Caco-2 (cell line): ENCODE data around the gene XRN2. TPM values are rescaled to one million over a fixed set of nuclear protein-coding genes. Genes with fewer than 3 reads are reported as not detected.

Experiments
- BruUV-seq: library from RNA; stranded (reverse); fragments of 400-500 nt; replicated peaks from 2 replicates; lab custom pipeline; 2021; lab: Mats Ljungman, UMichigan
- CTCF ChIA-PET: fragments of 300-600 bp; sonication (Branson Sonifier 250); formaldehyde crosslinking; loops from one replicate; lab custom pipeline; 2022; ENCODE audit warnings: antibody characterized with exemption; lab: Charles Lee
- POLR2A ChIA-PET: fragments of 300-600 bp; sonication (Branson Sonifier 250); formaldehyde crosslinking; loops from one replicate; lab custom pipeline; 2022; ENCODE audit warnings: antibody characterized with exemption; lab: Charles Lee
- DNase-seq, 2 experiments: peaks; one replicate each; pipeline versions ENCODE4 v3.0.0 to v3.0.0-alpha.2; 2020 to 2022
- H3K27me3 ChIP-seq: replicated peaks from 2 replicates; pipeline ENCODE4 v1.6.0; 2011; ENCODE audit warnings: low read length; ENCODE audit not compliant: control insufficient read depth, insufficient read depth
- H3K36me3 ChIP-seq: 2 replicates; pipeline ENCODE4 v1.5.1; 2011; ENCODE audit warnings: low read length; ENCODE audit not compliant: control insufficient read depth, insufficient read depth
- H3K4me1 ChIP-seq: fragments of 250-450 bp; sonication (Bioruptor Pico); 2 replicates; pipeline ENCODE4 v1.5.1; 2020; ENCODE audit warnings: mild to moderate bottlenecking
- H3K4me3 ChIP-seq: 2 replicates; pipeline ENCODE4 v1.5.1; 2011; ENCODE audit warnings: low read depth, mild to moderate bottlenecking, control low read depth, low read length
- H3K9me3 ChIP-seq: fragments of 250-450 bp; sonication (Bioruptor Pico); 2 replicates; pipeline ENCODE4 v1.5.1; 2020; ENCODE audit warnings: mild to moderate bottlenecking, moderate library complexity
- H3K27ac Mint-ChIP-seq: one replicate; pipeline ENCODE4 v1.8.0; 2022; ENCODE audit warnings: mixed read lengths; ENCODE audit not compliant: unreplicated experiment
- H3K27me3 Mint-ChIP-seq: one replicate; pipeline ENCODE4 v1.8.0; 2022; ENCODE audit warnings: mixed read lengths; ENCODE audit not compliant: insufficient read depth, unreplicated experiment
- H3K36me3 Mint-ChIP-seq: one replicate; pipeline ENCODE4 v1.8.0; 2022; ENCODE audit warnings: mild to moderate bottlenecking, mixed read lengths; ENCODE audit not compliant: insufficient read depth, unreplicated experiment
- H3K4me1 Mint-ChIP-seq: one replicate; pipeline ENCODE4 v1.8.0; 2022; ENCODE audit warnings: low read depth, mixed read lengths; ENCODE audit not compliant: unreplicated experiment
- H3K4me3 Mint-ChIP-seq: one replicate; pipeline ENCODE4 v1.8.0; 2022; ENCODE audit warnings: mild to moderate bottlenecking, moderate library complexity, mixed read lengths; ENCODE audit not compliant: unreplicated experiment
- H3K9me3 Mint-ChIP-seq: one replicate; pipeline ENCODE4 v1.8.0; 2022; ENCODE audit warnings: mixed read lengths; ENCODE audit not compliant: unreplicated experiment
- intact Hi-C: fragments of 100-400 bp; cut with micrococcal nuclease; formaldehyde crosslinking; loops from one replicate; pipeline ENCODE4 v1.10.0; 2022; ENCODE audit not compliant: unreplicated experiment
- total RNA-seq: library from RNA; stranded (reverse); gene quantifications from 2 replicates; pipeline ENCODE4 v1.2.3, GENCODE V29; 2022
- TF ChIP-seq, protein P1 (sequence below), 2 experiments: fragments of 200-600 bp in 1 of 2; IDR thresholded peaks; 1 replicate in 1 of 2; 2 replicates in 1 of 2; pipeline versions ENCODE4 v1.5.1 to v1.8.0; 2011 to 2022; ENCODE audit warnings: antibody characterized with exemption in 1 of 2, control low read depth in 1 of 2, inconsistent platforms in 1 of 2, low read depth in 1 of 2, low read length in 1 of 2, mild to moderate bottlenecking in 1 of 2, moderate library complexity in 1 of 2; ENCODE audit not compliant: insufficient read depth in 1 of 2, severe bottlenecking in 1 of 2, unreplicated experiment in 1 of 2

Gene XRN2
- total RNA-seq, 1 experiment from 2014 or later: 86.3 TPM

DNA sequence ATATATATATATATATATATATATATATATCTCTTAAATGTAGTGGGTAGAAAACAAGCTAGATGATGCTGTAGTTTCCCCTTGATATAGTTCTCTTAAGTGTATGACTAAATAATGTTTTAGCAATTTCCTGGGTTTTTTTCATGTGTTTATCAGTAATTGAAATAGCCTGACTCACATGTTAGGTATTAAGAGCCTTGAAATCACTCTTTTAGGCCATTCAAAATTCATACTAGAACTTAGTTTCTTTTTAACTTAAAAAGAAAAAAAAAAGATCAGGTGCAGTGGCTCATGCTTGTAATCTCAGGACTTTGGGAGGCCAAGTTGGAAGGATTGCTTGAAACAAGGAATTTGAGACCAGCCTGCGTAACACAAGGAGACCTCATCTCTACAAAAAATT, 50.1 kb downstream of the XRN2 start:
- no peaks in the 10 kb centered on the region for H3K27me3 ChIP-seq
- DNase-seq: no peak
- POLR2A ChIA-PET: interaction anchor here (1.0 kb wide), 1 partner anchor 50 kb away, joined by 4 read pairs; the partner anchor contains the start of gene XRN2
- H3K36me3 ChIP-seq: no peaks in the 10 kb centered on the region
- intact Hi-C loops: no loop called here
- H3K9me3 ChIP-seq: no peaks in the 10 kb centered on the region
- H3K36me3 Mint-ChIP-seq: peaks cover 20% of the 10 kb centered on the region
- TF ChIP-seq, protein P1, sequence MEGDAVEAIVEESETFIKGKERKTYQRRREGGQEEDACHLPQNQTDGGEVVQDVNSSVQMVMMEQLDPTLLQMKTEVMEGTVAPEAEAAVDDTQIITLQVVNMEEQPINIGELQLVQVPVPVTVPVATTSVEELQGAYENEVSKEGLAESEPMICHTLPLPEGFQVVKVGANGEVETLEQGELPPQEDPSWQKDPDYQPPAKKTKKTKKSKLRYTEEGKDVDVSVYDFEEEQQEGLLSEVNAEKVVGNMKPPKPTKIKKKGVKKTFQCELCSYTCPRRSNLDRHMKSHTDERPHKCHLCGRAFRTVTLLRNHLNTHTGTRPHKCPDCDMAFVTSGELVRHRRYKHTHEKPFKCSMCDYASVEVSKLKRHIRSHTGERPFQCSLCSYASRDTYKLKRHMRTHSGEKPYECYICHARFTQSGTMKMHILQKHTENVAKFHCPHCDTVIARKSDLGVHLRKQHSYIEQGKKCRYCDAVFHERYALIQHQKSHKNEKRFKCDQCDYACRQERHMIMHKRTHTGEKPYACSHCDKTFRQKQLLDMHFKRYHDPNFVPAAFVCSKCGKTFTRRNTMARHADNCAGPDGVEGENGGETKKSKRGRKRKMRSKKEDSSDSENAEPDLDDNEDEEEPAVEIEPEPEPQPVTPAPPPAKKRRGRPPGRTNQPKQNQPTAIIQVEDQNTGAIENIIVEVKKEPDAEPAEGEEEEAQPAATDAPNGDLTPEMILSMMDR (IDR thresholded peaks at IDR 0.05; ENCODE audit: insufficient read depth in 1 of 2, low read depth in 1 of 2, low read length in 1 of 2, severe bottlenecking in 1 of 2, unreplicated experiment in 1 of 2): no peak
- CTCF ChIA-PET: interaction anchor here (1.1 kb wide), 1 partner anchor 50 kb away, joined by 6 read pairs; the partner anchor contains the start of gene XRN2
- no peak overlapping the region for H3K27ac Mint-ChIP-seq
- no TSS peak for BruUV-seq
- H3K4me1 Mint-ChIP-seq: no peaks in the 10 kb centered on the region
- H3K4me1 ChIP-seq: peaks cover 8% of the 10 kb centered on the region; the same call in 1 of the 2 replicates
- no peaks in the 10 kb centered on the region for H3K27me3 Mint-ChIP-seq
- H3K9me3 Mint-ChIP-seq: no peaks in the 10 kb centered on the region
- H3K4me3 ChIP-seq: no peak overlapping the region
- H3K4me3 Mint-ChIP-seq: no peak overlapping the region

DNA sequence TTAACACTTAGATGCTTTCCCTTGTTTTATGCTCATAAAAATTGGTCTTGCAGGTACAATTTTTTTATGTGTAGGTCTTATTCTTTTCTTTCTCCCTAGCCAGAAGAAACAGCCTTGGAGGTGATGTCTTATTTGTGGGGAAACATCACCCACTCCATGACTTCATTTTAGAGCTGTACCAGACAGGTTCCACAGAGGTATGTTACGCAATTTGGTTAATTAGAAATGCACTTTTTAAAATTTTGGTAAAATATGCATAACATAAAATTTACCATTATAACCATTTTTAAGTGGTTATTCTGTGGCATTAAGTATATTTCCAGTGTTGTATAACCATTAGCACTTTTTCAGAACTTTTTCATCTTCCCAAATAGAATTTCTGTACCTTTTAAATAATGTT, 52.9 kb downstream of the XRN2 start:
- ChIA-PET CTCF (no interaction called here), POLR2A (no interaction called here)
- H3K4me1 Mint-ChIP-seq: peaks cover 8% of the 10 kb centered on the region
- H3K36me3 ChIP-seq: peaks cover 1% of the 10 kb centered on the region; the same call in 1 of the 2 replicates
- no peaks in the 10 kb centered on the region for H3K9me3 ChIP-seq
- H3K4me3 ChIP-seq: no peak overlapping the region
- H3K4me1 ChIP-seq: peaks cover 9% of the 10 kb centered on the region; the same call in 1 of the 2 replicates
- peaks cover 26% of the 10 kb centered on the region for H3K36me3 Mint-ChIP-seq
- no peaks in the 10 kb centered on the region for H3K27me3 ChIP-seq
- no peaks in the 10 kb centered on the region for H3K9me3 Mint-ChIP-seq
- DNase-seq: no peak
- TF ChIP-seq, protein P1 (IDR thresholded peaks at IDR 0.05; ENCODE audit: insufficient read depth in 1 of 2, low read depth in 1 of 2, low read length in 1 of 2, severe bottlenecking in 1 of 2, unreplicated experiment in 1 of 2): no peak
- H3K27ac Mint-ChIP-seq: no peak overlapping the region
- intact Hi-C loops: no loop called here
- no TSS peak for BruUV-seq
- no peaks in the 10 kb centered on the region for H3K27me3 Mint-ChIP-seq
- H3K4me3 Mint-ChIP-seq: no peak overlapping the region

DNA sequence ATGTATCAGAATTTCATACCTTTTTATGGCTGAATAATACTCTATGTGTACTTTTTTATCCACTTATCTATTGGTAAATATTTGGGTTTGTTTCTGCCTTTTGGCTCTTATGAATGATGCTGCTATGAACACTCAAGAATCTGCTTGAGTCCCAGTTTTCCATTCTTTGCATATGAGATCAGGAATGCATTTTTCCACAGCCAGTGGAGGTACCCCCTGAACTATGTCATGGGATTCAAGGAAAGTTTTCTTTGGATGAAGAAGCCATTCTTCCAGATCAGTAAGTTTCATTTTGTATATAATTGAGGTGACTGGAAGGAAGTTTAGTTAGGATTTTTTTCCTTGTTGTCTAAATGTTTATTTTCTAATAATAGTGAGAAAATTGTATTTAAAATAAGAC, 53.3 kb downstream of the XRN2 start:
- H3K36me3 ChIP-seq: peaks cover 1% of the 10 kb centered on the region; the same call in 1 of the 2 replicates
- H3K9me3 ChIP-seq: no peaks in the 10 kb centered on the region
- Mint-ChIP-seq H3K4me1 (peaks cover 8% of the 10 kb centered on the region), H3K9me3 (no peaks in the 10 kb centered on the region), H3K27me3 (no peaks in the 10 kb centered on the region), H3K27ac (no peak overlapping the region), H3K36me3 (peaks cover 31% of the 10 kb centered on the region), H3K4me3 (no peak overlapping the region)
- H3K4me3 ChIP-seq: no peak overlapping the region
- CTCF ChIA-PET: no interaction called here
- intact Hi-C loops: no loop called here
- H3K27me3 ChIP-seq: no peaks in the 10 kb centered on the region
- peaks cover 9% of the 10 kb centered on the region; the same call in 1 of the 2 replicates for H3K4me1 ChIP-seq
- POLR2A ChIA-PET: no interaction called here
- TF ChIP-seq, protein P1 (IDR thresholded peaks at IDR 0.05; ENCODE audit: insufficient read depth in 1 of 2, low read depth in 1 of 2, low read length in 1 of 2, severe bottlenecking in 1 of 2, unreplicated experiment in 1 of 2): no peak
- no peak for DNase-seq
- BruUV-seq: no TSS peak
